Measurements from ENCODE around the gene SGCD.

- no peak for TF ChIP-seq CTCF (IDR thresholded peaks at IDR 0.05)
- no peak for TF ChIP-seq POLR2A (IDR thresholded peaks at IDR 0.05)
Measured at GRCh38 chr5:156295431-156295830, 31.5 kb upstream of the SGCD start.
